HL-60/S4 treated with retinoic acid at 250 ng/mL for 4 days and 3 days (cell line): ENCODE measurements around the gene SCAF8.

Source experiments
- in situ Hi-C: fragments of 300-500 bp; cut with MboI; formaldehyde crosslinking; loops from 2 replicates; pipeline ENCODE4 v1.7.0; 2022; ENCODE audit warnings: low sequenced_read_pairs

Gene SCAF8

GRCh38 chr6:154822947-154823558, 89.8 kb downstream of the SCAF8 start:
- in situ Hi-C loops: no loop called here

GRCh38 chr6:154824076-154824475, 90.9 kb downstream of the SCAF8 start:
- in situ Hi-C loops: no loop called here

GRCh38 chr6:154829970-154830369, 96.8 kb downstream of the SCAF8 start:
- in situ Hi-C loops: no loop called here

GRCh38 chr6:154830771-154831170, 97.6 kb downstream of the SCAF8 start:
- in situ Hi-C loops: no loop called here

- in situ Hi-C loops: no loop called here
Measured at GRCh38 chr6:154835307-154835706, 102.1 kb downstream of the SCAF8 start.

GRCh38 chr6:154839546-154839945, 106.3 kb downstream of the SCAF8 start:
- in situ Hi-C loops: no loop called here

- in situ Hi-C loops: no loop called here
Measured at GRCh38 chr6:154840363-154840762, 107.1 kb downstream of the SCAF8 start.

- in situ Hi-C loops: no loop called here
Measured at GRCh38 chr6:154841109-154841508, 107.9 kb downstream of the SCAF8 start.

GRCh38 chr6:154842833-154843232, 109.6 kb downstream of the SCAF8 start:
- in situ Hi-C loops: no loop called here

GRCh38 chr6:154847318-154847717, 114.1 kb downstream of the SCAF8 start:
- in situ Hi-C loops: no loop called here

- in situ Hi-C loops: no loop called here
Measured at GRCh38 chr6:154848580-154848979, 115.4 kb downstream of the SCAF8 start.

- in situ Hi-C loops: no loop called here
Measured at GRCh38 chr6:154849475-154849874, 116.3 kb downstream of the SCAF8 start.

- in situ Hi-C loops: no loop called here
Measured at GRCh38 chr6:154852687-154853086, 119.5 kb downstream of the SCAF8 start.

GRCh38 chr6:154857529-154857928, 124.3 kb downstream of the SCAF8 start:
- in situ Hi-C loops: no loop called here

- in situ Hi-C loops: no loop called here
Measured at GRCh38 chr6:154861825-154862224, 128.6 kb downstream of the SCAF8 start.

GRCh38 chr6:154862536-154862935, 129.3 kb downstream of the SCAF8 start:
- in situ Hi-C loops: no loop called here

GRCh38 chr6:154864066-154864430, 130.8 kb downstream of the SCAF8 start:
- in situ Hi-C loops: no loop called here

GRCh38 chr6:154865291-154865690, 132.1 kb downstream of the SCAF8 start:
- in situ Hi-C loops: no loop called here

GRCh38 chr6:154868143-154868594, 135.0 kb downstream of the SCAF8 start:
- in situ Hi-C loops: no loop called here

- in situ Hi-C loops: no loop called here
Measured at GRCh38 chr6:154872542-154873114, 139.4 kb downstream of the SCAF8 start.

- in situ Hi-C loops: no loop called here
Measured at GRCh38 chr6:154873546-154873945, 140.3 kb downstream of the SCAF8 start.

- in situ Hi-C loops: no loop called here
Measured at GRCh38 chr6:154874773-154875592, 141.8 kb downstream of the SCAF8 start.
